PC-3 (cell line): ENCODE measurements around the gene S100Z. TPM values are rescaled to one million over a fixed set of nuclear protein-coding genes. Genes with fewer than 3 reads are reported as not detected.
"Not testable (repeated sequence)": the region's sequence is repeated elsewhere in the genome, so short reads cannot be mapped to it uniquely, and the experiment has no call there.

Source experiments
- ATAC-seq: fragments of 200-7000 bp; cut with Tn5 transposase; 2 replicates; pipeline ENCODE4 v1.9.1; 2020; ENCODE audit warnings: mild to moderate bottlenecking, moderate library complexity
- BruUV-seq: library from RNA; stranded (reverse); fragments of 400-500 nt; replicated peaks from 2 replicates; lab custom pipeline; 2021; lab: Mats Ljungman, UMichigan
- CTCF ChIA-PET: fragments of 300-600 bp; sonication (Branson Sonifier 250); formaldehyde crosslinking; loops from one replicate; lab custom pipeline; 2022; ENCODE audit warnings: antibody characterized with exemption; lab: Charles Lee
- POLR2A ChIA-PET: fragments of 300-600 bp; sonication (Branson Sonifier 250); formaldehyde crosslinking; loops from one replicate; lab custom pipeline; 2022; ENCODE audit warnings: antibody characterized with exemption; ENCODE audit not compliant: unreplicated experiment; lab: Charles Lee
- DNase-seq: peaks from one replicate; pipeline ENCODE4 v3.0.0-alpha.2; 2015
- H2AFZ ChIP-seq: fragments of 300-600 bp; sonication (generic); 2 replicates; pipeline ENCODE4 v1.6.0; 2016; ENCODE audit warnings: antibody characterized with exemption, low read length
- H3F3A ChIP-seq: fragments of 300-600 bp; sonication (generic); one replicate; pipeline ENCODE4 v1.6.0; 2017; ENCODE audit warnings: antibody characterized with exemption, low read length, control low read depth, mild to moderate bottlenecking; ENCODE audit not compliant: unreplicated experiment
- H3K27ac ChIP-seq: fragments of 300-600 bp; sonication (generic); 2 replicates; pipeline ENCODE4 v1.5.1; 2016; ENCODE audit warnings: mild to moderate bottlenecking, low read length
- H3K27me3 ChIP-seq: fragments of 300-600 bp; sonication (generic); 2 replicates; pipeline ENCODE4 v1.6.1; 2016; ENCODE audit warnings: low read length, mixed read lengths
- H3K36me3 ChIP-seq: fragments of 300-600 bp; sonication (generic); 2 replicates; pipeline ENCODE4 v1.6.1; 2016; ENCODE audit warnings: low read depth, mixed run types, low read length, mixed read lengths
- H3K4me1 ChIP-seq: fragments of 300-600 bp; sonication (generic); 2 replicates; pipeline ENCODE4 v1.5.1; 2016; ENCODE audit warnings: low read length; ENCODE audit not compliant: insufficient read depth
- H3K4me2 ChIP-seq: fragments of 300-600 bp; sonication (generic); 2 replicates; pipeline ENCODE4 v1.6.0; 2016; ENCODE audit warnings: low read length
- H3K4me3 ChIP-seq: fragments of 300-600 bp; sonication (generic); 2 replicates; pipeline ENCODE4 v1.5.1; 2016; ENCODE audit warnings: mild to moderate bottlenecking, low read length, mixed read lengths
- H3K79me2 ChIP-seq: fragments of 300-600 bp; sonication (generic); 2 replicates; pipeline ENCODE4 v1.6.1; 2017; ENCODE audit warnings: low read length, mixed read lengths
- H3K9ac ChIP-seq: fragments of 300-600 bp; sonication (generic); 2 replicates; pipeline ENCODE4 v1.6.0; 2016; ENCODE audit warnings: mild to moderate bottlenecking, low read length
- H3K9me2 ChIP-seq: fragments of 300-600 bp; sonication (generic); replicated peaks from 2 replicates; pipeline ENCODE4 v1.6.1; 2016; ENCODE audit warnings: mixed run types, low read length, mixed read lengths
- H3K9me3 ChIP-seq: fragments of 300-600 bp; sonication (generic); 2 replicates; pipeline ENCODE4 v1.6.1; 2016; ENCODE audit warnings: low read length, mixed read lengths
- H4K20me1 ChIP-seq: fragments of 300-600 bp; sonication (generic); 2 replicates; pipeline ENCODE4 v1.6.1; 2016; ENCODE audit warnings: low read length, mixed read lengths
- EZH2 ChIP-seq: fragments of 300-600 bp; sonication (generic); IDR thresholded peaks from one replicate; pipeline ENCODE4 v1.6.1; 2017; ENCODE audit warnings: antibody characterized with exemption, mild to moderate bottlenecking, low read length; ENCODE audit not compliant: unreplicated experiment
- EZH2phosphoT487 ChIP-seq: fragments of 300-600 bp; sonication (generic); IDR thresholded peaks from 2 replicates; pipeline ENCODE4 v1.6.1; 2018; ENCODE audit warnings: mild to moderate bottlenecking, antibody characterized with exemption, low read length, borderline replicate concordance
- intact Hi-C: fragments of 100-400 bp; cut with micrococcal nuclease; formaldehyde crosslinking; loops from 2 replicates; pipeline ENCODE4 v1.9.0; 2023
- total RNA-seq: library from RNA; depleted of rRNA; stranded (reverse); fragments of >200 nt; gene quantifications from 2 replicates; pipeline ENCODE4 v1.2.3, GENCODE V29; 2014
- TF ChIP-seq, protein P1 (sequence below): fragments of 300-600 bp; sonication (generic); conservative IDR thresholded peaks from 2 replicates; pipeline ENCODE4 v1.5.1; 2017; ENCODE audit warnings: antibody characterized with exemption, low read depth, mild to moderate bottlenecking, low read length

Gene S100Z
- total RNA-seq, 1 experiment from 2014 or later: 0.11 TPM

DNA sequence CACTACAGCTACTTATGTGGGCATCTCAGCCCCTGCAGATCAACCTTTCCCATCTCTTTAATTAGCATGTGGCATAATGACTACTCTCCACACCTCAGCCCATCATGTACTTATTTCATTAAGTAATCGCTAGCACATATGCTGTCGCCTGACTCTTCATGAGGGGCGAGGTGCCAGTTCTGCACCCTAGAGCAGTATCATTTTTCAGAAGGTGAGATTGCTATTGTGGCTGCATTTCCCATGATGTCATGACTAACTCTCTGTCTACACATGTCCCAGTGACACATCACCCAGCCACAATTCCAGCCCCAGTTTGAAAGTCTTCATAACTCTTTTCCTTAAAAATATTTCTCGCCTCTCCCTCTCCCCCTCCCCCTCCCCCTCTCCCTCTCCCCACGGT, 38.6 kb upstream of the S100Z start:
- CTCF ChIA-PET: no interaction called here
- POLR2A ChIA-PET: no interaction called here
- DNase-seq (peak; percentile 40), ATAC-seq (no peak)
- Histone ChIP-seq H3K9me3 (no peaks in the 10 kb centered on the region), H3K79me2 (no peaks in the 10 kb centered on the region), H3K4me2 (no peak overlapping the region), H3K9ac (peak overlapping the region; percentile 40), H3F3A (peaks cover 2% of the 10 kb centered on the region), H4K20me1 (no peaks in the 10 kb centered on the region), H3K36me3 (no peaks in the 10 kb centered on the region), H3K27me3 (no peaks in the 10 kb centered on the region), H3K4me3 (no peak overlapping the region), H3K9me2 (no peaks in the 10 kb centered on the region), H3K4me1 (peaks cover 46% of the 10 kb centered on the region), H2AFZ (no peak overlapping the region), H3K27ac (peak overlapping the region; percentile 59)
- intact Hi-C loops: loop anchor here (10.0 kb wide), 1 partner anchor 96 kb away; the partner anchor contains the start of gene F2R
- TF ChIP-seq EZH2: no peak
- TF ChIP-seq, protein P1, sequence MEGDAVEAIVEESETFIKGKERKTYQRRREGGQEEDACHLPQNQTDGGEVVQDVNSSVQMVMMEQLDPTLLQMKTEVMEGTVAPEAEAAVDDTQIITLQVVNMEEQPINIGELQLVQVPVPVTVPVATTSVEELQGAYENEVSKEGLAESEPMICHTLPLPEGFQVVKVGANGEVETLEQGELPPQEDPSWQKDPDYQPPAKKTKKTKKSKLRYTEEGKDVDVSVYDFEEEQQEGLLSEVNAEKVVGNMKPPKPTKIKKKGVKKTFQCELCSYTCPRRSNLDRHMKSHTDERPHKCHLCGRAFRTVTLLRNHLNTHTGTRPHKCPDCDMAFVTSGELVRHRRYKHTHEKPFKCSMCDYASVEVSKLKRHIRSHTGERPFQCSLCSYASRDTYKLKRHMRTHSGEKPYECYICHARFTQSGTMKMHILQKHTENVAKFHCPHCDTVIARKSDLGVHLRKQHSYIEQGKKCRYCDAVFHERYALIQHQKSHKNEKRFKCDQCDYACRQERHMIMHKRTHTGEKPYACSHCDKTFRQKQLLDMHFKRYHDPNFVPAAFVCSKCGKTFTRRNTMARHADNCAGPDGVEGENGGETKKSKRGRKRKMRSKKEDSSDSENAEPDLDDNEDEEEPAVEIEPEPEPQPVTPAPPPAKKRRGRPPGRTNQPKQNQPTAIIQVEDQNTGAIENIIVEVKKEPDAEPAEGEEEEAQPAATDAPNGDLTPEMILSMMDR: no peak
- no peak for TF ChIP-seq EZH2phosphoT487
- no TSS peak for BruUV-seq

DNA sequence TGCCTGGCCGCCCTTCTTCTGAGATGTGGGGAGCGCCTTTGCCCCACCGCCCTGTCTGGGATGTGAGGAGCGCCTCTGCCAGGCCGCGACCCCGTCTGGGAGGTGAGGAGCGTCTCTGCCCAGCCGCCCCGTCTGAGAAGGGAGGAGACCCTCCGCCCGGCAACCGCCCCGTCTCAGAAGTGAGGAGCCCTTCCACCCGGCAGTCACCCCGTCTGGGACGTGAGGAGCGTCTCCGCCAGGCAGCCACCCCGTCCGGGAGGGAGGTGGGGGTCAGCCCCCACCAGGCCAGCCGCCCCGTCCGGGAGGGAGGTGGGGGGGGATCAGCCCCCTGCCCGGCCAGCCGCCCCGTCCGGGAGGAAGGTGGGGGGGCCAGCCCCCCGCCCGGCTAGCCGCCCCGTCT, 37.6 kb upstream of the S100Z start:
- BruUV-seq, H3K9me3 ChIP-seq, CTCF ChIA-PET, H3K9me2 ChIP-seq, H3K27me3 ChIP-seq, H3K9ac ChIP-seq, H3K4me3 ChIP-seq, DNase-seq, H4K20me1 ChIP-seq, POLR2A ChIA-PET, ATAC-seq, H3K4me2 ChIP-seq, H3K27ac ChIP-seq, H3F3A ChIP-seq, H2AFZ ChIP-seq, H3K79me2 ChIP-seq, H3K36me3 ChIP-seq: not testable (repeated sequence)
- peaks cover 49% of the 10 kb centered on the region for H3K4me1 ChIP-seq
- intact Hi-C loops: loop anchor here (10.0 kb wide), 1 partner anchor 97 kb away; the partner anchor contains the start of gene F2R

DNA sequence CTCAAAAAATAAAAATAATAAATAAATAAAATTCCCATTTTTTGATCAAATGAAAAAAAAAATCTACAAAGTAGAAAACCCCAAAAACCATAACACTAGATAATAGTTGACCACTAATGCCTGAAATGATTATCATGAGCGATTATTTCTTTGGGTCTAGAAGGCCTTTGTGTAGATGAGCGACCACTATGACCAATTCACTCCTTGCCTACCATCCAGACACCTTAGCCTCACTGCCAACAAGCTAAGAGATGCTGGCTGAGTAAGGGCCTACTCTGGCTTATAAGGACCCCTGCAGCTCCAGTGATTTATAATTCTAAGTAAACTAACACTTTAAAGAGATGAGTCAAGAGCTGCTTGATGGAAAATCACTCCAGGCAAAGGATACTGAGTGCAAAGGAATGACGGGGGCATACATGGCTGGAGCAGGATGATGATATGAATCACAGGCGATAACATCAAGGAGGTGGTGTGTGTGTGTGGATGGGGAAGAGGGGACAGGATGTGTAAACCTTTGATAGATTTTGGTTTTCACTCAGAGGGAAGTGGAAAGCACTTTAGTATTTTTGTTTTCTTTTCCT, 35.7 kb upstream of the S100Z start:
- H3K9me3 ChIP-seq: no peaks in the 10 kb centered on the region
- DNase-seq (peak; percentile 90), ATAC-seq (peak; percentile 64)
- peaks cover 2% of the 10 kb centered on the region for H3F3A ChIP-seq
- POLR2A ChIA-PET: no interaction called here
- no peak overlapping the region for H3K4me3 ChIP-seq
- 0 out of 2 replicates have a peak, but pooled peaks cover under 1% of the 10 kb centered on the region for H4K20me1 ChIP-seq
- TF ChIP-seq EZH2phosphoT487: no peak
- TF ChIP-seq, protein P1: no peak
- no peak for TF ChIP-seq EZH2
- H3K27ac ChIP-seq: peak overlapping the region; percentile 99
- peaks cover 47% of the 10 kb centered on the region for H3K4me1 ChIP-seq
- CTCF ChIA-PET: no interaction called here
- TSS peak; percentile 30 for BruUV-seq
- no peaks in the 10 kb centered on the region for H3K36me3 ChIP-seq
- peak overlapping the region; percentile 81 for H3K9ac ChIP-seq
- no peaks in the 10 kb centered on the region for H3K9me2 ChIP-seq
- peak overlapping the region; percentile 64 for H3K4me2 ChIP-seq
- intact Hi-C loops: loop anchor here (10.0 kb wide), 1 partner anchor 99 kb away; the partner anchor contains the start of gene F2R
- H2AFZ ChIP-seq: no peak overlapping the region
- peaks cover 5% of the 10 kb centered on the region for H3K79me2 ChIP-seq
- no peaks in the 10 kb centered on the region for H3K27me3 ChIP-seq
